GDM1 (cell line): ENCODE results near the gene LTN1.
"Not testable (repeated sequence)": the region's sequence is repeated elsewhere in the genome, so short reads cannot be mapped to it uniquely, and the experiment has no call there.

Source experiments
- DNase-seq: peaks from one replicate; lab custom pipeline; 2025; lab: John Stamatoyannopoulos, UW

The LTN1 gene

GRCh38 chr21:28931708-28932372 lies 60.8 kb downstream of the LTN1 start:
- not testable (repeated sequence) for DNase-seq

GRCh38 chr21:28928578-28929420 lies 63.9 kb downstream of the LTN1 start:
- no peak for DNase-seq

DNA sequence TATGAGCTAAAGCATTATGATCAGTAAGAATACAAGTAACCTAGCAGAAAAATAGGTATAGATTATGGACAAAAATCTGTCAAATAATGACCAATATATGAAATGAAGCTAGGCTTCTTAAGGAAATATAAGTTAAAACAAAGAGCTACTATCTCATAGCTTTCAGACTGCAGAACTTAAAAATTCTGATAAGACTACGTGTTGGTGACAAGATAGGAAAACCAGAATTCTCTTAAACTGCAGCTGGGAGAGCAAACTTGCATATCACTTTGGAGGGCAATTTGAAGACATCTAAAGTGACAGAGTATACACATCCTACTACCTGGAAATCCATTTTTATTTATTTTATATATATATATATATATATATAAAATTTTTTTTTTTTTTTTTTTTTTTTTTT lies 65.5 kb downstream of the LTN1 start:
- DNase-seq: no peak

DNA sequence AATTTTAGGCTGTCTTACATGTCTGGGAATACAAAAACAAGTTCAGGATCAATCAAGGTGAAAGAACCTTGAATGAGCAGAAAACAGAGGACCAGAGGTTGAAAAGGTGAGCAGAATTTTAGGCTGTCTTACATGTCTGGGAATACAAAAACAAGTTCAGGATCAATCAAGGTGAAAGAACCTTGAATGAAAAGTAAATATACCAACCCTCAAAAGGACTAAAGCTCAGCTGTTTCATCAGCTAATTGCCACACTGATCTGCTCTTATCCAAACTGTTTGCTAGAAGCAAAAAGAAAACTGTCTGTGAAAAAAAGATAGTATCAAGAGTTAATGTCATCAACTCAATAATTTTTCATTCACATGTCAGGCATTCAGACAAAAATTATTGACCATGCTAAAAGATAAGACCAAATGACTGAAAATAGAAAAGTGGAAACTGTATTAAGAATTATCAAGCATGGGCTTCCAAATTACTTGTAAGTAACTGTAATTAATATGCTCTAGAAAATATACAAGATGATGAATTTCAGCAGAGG lies 69.2 kb downstream of the LTN1 start:
- no peak for DNase-seq

GRCh38 chr21:28922368-28922767 lies 70.3 kb downstream of the LTN1 start:
- no peak for DNase-seq

- no peak for DNase-seq
Observed at GRCh38 chr21:28916150-28916893, 76.4 kb downstream of the LTN1 start.

GRCh38 chr21:28913071-28913470 lies 79.6 kb downstream of the LTN1 start:
- DNase-seq: no peak

GRCh38 chr21:28910280-28910887 lies 82.3 kb downstream of the LTN1 start:
- DNase-seq: no peak

GRCh38 chr21:28908351-28908750 lies 84.3 kb downstream of the LTN1 start:
- no peak for DNase-seq

GRCh38 chr21:28906841-28907240 lies 85.8 kb downstream of the LTN1 start:
- DNase-seq: no peak

GRCh38 chr21:28906236-28906635 lies 86.4 kb downstream of the LTN1 start:
- no peak for DNase-seq

- DNase-seq: no peak
Observed at GRCh38 chr21:28904961-28905435, 87.7 kb downstream of the LTN1 start.

DNA sequence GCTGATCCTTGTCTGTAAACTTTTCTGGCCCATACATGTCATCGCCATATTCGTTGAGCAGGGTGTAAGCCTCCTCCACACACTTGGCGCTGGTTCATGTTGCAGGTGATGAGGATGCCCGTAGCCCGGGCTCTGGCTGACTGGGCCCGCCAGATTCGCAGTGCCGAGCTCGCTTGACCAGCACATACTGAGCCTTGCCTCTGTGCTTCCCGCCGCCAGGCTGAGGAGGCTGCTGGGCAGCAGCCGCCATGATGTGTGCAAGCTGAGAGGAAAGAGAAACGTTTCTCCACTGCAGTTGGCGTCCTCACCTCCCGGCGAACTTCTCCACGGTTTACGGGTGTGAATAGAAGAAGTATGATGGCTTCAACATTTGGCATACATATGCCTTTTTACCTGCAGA lies 89.2 kb downstream of the LTN1 start:
- DNase-seq: no peak

DNA sequence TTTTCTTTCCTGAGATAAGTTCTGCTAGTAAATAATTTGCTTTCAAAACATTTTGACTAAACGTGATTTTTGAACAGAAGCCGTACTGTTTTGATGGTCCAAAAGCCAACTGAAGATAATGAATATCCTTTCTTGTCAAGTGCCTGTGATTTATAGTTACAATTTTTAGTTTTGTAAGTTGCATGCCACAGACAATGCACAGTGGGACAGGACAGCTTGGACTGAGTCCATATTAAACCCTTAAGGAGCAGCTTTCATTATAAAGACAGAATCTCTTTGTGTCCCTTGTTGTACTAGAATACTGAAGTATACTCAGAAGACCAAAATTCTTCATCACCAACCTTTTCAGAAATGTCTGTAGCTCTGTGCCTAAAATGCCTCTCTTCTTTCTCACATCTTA lies 92.2 kb downstream of the LTN1 start:
- DNase-seq: no peak

DNA sequence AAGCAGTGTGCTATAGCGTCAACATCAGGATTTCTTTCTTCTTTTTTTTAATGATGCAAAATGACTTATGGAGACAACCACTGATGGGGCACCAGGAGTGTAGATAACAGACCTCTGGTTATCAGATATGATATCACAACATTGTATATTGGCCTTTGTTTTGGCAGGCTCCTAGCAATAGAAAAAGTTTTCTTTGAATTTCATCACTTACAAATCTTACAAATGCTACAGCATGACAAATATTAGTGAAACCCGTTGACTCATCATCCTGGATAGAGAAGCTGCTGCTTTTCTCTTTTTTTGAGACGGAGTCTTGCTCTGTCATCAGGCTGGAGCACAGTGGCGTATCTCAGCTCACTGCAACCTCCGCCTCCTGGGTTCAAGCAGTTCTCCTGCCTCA lies 92.9 kb downstream of the LTN1 start:
- no peak for DNase-seq

- DNase-seq: no peak
Observed at GRCh38 chr21:28899220-28899619, 93.5 kb downstream of the LTN1 start.

GRCh38 chr21:28893687-28894086 lies 99.0 kb downstream of the LTN1 start:
- no peak for DNase-seq

DNA sequence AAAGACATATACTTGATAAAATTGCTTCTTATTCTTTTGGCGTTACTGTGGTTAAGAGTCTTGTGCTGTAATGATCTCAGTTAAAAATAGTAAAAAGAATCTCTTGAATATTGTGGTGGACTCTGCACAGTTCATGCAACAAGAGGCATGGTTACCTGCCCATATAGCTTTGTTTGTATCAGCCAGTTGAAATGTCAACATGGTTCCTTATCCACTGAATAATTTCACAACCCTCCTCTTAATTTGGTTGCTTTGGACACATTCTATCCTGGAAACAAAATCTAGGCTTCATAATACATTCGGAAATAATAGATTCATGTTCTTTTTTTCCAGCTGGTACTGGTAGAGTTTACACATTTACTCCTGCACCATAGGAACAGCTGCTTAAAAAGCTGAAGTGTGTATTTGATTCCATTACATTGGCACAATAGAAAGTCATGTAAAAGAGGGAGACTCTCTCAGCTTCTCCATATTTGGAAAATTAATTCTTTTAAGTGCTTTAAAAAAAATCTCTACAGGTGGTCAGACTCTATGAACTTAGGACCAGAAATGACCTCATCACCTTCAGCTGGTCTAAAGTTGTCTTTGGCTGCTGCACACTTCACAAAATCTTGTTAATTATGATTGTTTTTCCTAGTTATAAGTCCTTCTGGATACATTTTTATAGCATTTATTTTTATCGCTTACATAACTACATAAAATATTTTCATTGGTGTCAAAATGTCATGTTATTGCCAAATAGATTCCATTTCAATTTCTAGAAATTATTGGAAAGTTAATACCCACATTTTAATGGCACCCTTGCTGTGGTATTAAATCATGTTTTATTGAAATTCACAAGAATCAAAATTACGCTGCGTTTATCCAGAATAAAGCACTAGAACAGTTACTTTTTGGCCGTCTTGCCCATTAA lies 100.2 kb downstream of the LTN1 start:
- no peak for DNase-seq

DNA sequence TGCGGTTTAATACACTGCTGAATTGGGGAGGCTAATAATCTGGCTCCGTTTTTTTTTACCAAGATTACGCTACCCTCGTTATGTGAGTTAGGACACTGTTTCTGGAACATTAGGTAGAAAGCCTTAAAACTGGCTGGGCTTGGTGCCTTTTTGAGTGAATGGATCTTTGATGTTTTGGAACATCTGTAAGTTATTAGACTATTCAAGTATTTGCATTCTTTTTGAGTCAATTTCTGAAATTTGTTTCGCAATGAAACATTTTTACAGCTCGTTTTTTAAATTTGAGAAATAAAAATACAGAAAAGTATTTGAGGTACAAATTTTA lies 106.9 kb downstream of the LTN1 start:
- DNase-seq: no peak

DNA sequence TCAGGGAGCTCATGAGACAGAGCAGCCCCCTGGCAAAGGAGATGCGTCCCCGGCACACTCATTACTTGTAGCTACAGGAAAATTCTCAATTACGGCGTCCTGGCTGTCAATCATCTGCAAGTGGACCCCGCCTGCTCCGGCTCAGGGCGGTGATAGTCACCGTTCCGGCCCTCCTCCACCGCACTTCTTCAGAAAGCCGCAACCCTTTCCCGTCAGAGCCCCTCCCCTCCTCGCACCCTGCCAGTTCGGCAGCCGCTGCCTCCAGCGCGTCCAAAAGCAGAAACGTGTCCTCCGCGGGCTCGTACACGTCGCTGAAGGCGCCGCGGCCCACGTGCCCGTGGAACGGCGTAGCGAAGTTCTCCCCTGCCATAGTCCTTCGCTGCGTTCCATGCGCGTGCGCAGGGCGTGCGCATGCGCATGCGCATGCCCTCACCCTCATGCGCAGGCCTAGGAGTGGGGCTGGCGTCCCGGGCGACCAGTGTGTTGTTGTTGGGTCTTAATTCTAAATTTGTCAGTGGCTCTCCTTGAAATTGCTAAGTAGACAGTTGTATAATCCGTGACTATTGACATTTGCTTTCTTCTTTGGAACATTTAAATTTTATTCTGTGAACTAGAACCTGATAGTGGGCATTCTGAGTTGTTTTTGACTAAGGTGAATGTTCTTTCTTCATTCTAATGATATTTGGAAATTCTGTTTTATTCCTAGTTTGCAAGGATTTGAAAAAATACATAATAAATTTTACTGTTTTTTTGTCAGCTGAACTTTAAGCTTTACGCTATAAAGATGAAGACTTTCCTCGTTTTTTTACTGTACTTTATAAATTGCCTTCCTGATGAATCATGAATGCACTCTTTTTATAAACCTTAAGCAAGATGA lies 107.5 kb downstream of the LTN1 start:
- peak; percentile 97 for DNase-seq
